NCI-H1694 treated with DMSO at 0.1 percent for 48 hours (cell line): ENCODE results near the gene ASCL3.
"Not testable (repeated sequence)": the region's sequence is repeated elsewhere in the genome, so short reads cannot be mapped to it uniquely, and the experiment has no call there.

ENCODE experiments used
- DNase-seq: peaks from one replicate; lab custom pipeline; 2025; lab: John Stamatoyannopoulos, UW

The ASCL3 gene, protein sequence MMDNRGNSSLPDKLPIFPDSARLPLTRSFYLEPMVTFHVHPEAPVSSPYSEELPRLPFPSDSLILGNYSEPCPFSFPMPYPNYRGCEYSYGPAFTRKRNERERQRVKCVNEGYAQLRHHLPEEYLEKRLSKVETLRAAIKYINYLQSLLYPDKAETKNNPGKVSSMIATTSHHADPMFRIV

DNA sequence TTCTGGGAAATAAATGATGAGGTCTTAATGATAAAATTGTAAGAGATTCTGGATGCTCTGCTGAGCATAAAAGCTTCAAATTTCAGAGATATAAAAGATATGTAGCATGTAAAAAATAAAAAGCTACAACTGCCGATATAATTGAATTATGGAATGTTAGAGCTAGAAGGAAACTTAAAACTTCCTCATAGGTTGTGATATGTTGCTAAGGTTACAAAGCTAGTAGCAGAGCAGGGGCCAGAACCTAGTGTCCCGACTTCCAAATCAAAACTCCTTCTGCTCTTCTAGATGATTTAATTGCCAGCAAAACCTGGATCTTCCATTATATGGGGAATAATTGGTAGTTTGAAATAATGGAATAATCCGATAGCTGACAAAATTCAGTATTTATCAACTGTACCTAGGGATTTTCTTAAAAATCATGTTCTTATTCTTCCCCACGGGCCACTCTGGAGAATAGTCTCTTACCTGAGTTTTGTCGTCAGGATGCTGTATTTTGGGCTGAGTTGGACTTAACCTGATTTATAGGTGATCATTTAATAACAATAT, at the start of gene ASCL3:
Gene ASCL3 (minus strand): TSS at position 499 of the 549 bp plus-strand sequence. CDS start 4,855 bp downstream, outside the sequence.
- DNase-seq = no peak

DNA sequence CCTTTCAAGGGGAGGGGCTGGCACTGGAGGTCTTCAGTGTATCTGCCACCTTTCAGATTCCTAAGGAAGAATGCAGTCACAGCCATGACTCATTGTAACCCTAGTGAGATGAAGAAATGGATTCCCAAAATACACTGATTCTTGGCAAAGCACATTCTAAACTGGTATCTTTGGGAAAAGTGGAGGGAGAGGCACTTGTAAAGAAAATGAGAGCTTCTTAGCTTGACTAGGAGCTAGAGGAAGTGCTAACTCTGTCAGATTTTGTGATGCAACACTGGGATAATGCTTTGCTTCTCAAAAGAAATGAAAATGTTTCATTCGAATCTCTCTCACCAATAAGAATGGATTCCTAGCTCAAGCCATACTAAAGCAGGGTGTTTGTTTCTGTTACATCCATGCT, 46.6 kb upstream of the ASCL3 start:
- no peak for DNase-seq

DNA sequence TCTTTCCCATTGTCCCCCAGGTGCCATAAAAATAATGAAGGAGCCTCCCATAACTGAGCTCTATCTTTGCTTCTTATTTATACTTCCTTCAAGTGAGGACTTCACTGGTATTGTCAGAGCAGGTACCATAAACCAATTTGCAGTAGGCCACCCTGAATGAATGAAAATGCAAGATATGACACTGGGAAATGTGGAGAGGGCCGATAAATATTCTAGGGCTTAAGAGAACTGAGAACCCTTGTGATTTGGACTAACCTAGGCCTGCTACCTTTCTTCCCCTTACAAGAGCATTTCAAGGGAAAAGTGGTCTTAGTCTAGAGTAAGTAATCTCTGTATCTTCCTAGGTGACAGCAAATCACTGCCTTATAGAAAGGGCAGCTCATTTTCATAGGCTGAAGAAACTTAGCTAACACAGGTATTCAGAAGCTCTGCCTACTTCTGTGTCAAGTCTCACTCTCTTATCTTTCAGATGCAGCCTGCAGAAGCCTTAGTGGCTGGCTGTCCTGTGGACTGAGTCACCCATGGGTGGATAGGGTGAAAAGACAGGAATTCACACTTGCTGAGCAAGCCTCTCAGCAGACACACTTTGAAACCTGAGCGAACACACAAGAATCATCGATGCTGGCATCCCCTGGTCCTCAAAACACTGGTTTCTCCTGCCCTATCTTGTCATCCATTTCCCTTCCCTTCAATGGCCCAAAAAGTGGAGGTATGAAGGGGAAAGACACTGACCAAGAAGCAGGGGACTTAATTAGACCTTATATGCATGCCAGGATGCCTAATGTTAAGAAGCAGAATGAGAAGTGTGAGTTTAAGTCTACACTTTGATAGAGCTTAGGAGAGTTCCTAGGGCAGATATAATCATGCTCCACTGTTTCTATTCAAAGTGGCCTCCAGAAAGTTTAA, 45.8 kb upstream of the ASCL3 start:
- no peak for DNase-seq

DNA sequence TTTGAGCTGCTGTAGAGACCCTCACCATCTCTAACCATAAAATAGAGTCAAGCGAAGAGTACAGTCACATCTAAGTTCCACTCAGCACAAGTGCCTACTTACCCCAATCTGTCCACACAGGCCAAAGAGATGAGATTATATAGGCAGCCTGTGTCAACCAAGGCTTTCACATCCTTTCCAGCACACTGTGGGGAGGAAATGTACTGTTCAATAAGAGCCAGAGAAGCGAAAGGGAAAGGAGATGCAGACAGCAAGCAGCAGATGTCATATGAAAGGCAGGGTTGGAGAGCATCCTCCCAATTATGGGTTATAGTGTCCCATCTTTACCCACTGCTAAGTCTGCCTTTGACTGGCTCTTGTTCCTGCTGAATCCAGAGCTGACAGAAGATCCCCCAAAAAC, 44.6 kb upstream of the ASCL3 start:
- no peak for DNase-seq

DNA sequence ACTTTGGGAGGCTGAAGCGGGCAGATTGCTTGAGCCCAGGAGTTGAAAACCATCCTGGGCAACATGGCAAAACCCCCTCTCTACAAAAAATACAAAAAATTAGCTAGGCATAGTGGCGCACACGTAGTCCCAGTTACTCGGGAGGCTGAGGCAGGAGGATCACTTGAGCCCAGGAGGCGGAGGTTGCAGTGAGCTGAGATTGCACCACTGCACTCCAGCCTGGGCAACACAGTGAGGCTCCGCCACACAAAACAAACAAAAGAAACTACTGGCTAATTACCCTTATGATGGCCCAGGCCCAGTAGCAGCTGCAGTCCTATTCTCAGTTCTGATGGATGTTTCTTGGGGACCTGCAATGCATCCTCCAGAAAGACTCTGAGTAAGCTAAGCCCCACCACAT, 44.0 kb upstream of the ASCL3 start:
- DNase-seq = not testable (repeated sequence)

- DNase-seq = no peak
Observed at GRCh38 chr11:8985462-8985861, 42.6 kb upstream of the ASCL3 start.

GRCh38 chr11:8983552-8983951, 40.7 kb upstream of the ASCL3 start:
- DNase-seq = no peak

GRCh38 chr11:8980485-8980884, 37.7 kb upstream of the ASCL3 start:
- DNase-seq = no peak

DNA sequence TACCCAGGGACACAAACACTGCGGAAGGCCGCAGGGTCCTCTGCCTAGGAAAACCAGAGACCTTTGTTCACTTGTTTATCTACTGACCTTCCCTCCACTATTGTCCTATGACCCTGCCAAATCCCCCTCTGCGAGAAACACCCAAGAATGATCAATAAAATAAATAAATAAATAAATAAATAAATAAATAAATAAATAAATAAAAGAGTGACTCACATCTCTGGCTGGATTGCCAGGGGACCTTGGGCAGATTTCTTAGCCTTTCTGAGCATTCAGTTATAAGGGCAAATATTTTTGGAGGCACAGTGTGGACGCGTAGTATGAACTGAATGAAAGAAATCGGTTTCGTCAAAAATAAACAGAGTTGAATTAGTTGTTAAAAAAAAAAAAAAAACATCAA, 36.5 kb upstream of the ASCL3 start:
- DNase-seq = not testable (repeated sequence)

GRCh38 chr11:8973121-8973520, 30.3 kb upstream of the ASCL3 start:
- no peak for DNase-seq

DNA sequence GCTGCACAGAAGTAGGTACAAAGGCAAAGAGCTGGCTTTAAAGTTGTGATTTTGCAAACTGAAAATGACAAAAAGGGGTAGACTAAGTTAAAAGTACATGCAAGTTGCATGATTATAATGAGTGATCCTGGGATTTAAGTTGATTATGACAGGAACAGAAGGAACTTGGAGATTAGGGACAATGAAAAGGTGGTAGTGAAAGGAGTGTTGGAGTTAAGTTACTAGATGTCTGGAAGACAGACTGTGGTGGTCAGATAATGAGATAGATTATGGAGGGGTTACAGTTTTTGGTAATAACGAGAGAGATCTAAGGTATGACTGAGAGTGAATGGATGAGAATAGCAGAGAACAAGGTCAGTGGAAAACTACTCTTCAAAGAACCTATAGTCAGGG, 29.1 kb upstream of the ASCL3 start:
- no peak for DNase-seq

GRCh38 chr11:8971196-8971923, 28.5 kb upstream of the ASCL3 start:
- no peak for DNase-seq

DNA sequence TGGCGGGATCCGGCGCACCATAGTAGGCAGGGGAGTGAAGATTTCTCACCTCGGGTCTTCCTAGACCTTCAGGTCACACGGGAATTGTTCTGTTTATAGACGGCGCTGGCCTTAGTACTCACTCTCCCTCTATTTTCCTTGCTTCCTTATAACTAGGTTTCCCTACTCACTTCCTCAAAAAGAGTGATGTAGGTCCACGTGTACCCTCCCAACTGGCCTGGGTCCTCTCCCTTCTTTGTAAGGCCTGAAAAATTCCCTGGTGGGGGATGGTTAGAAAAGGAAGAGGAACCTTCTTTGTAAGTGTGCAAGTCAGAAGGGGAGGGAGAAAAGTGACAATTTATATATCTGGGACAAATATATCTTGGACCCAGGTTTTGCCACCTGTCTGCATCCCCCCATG, 24.4 kb upstream of the ASCL3 start:
- DNase-seq = no peak

- peak; percentile 57 for DNase-seq
Observed at GRCh38 chr11:8964324-8965320, 21.8 kb upstream of the ASCL3 start, which contains the start of gene TMEM9B. TSS of gene TMEM9B (minus strand) at chr11:8964442. CDS start at chr11:8964313, 129 bp downstream.

GRCh38 chr11:8963569-8964323, 20.9 kb upstream of the ASCL3 start:
- DNase-seq = peak; percentile 49

GRCh38 chr11:8962841-8963240, 20.0 kb upstream of the ASCL3 start:
- no peak for DNase-seq

GRCh38 chr11:8961401-8961800, 18.6 kb upstream of the ASCL3 start:
- no peak for DNase-seq

DNA sequence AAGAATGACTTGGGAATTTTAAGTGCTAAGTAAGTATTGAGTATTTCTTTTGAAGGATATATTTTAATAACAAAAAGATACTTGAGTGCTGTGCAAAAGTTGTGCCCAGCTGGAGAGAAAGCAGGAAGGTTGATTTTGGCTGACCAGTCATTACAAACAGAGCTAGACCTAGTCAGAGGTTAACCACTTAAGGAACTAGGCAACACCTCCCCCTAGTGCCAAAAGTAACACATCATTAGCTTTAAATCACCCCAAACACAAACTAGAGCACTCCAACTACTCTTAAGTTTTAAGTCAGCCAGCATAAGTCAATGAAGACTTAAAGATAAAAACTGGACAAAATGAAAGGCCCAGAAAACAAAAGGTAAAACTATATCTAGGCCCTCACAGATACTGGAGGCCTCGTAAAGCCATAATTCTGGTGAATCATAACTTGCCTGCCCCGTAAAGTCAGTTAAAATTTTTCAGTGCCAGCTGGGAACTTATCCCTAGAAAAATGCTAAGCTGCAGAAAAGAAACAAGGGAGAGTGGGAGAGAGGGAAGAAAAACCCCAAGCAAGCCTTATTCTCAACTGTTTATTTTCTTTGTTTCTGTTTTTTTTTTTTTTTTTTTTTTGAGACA, 16.8 kb upstream of the ASCL3 start:
- peak; percentile 38 for DNase-seq

- no peak for DNase-seq
Observed at GRCh38 chr11:8956860-8957259, 14.0 kb upstream of the ASCL3 start.

DNA sequence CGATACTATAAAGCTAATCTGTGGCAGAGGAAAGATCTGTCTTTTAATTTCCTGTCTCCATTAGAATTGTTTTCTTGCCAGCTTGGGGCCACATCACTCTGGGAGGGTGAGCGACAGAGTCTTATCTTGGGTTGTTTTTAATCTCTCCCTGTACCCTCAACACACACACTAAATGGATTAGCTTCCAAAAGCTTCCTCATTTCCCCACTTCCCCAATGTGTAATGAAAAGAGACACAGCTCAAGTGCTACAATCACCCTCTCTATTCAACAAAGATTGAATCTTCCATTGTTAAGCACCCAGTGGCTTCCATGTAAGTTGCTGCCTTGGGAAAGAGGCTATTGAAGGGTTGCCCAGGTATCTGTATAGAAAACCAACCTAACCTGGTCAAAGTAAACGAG, 6.1 kb upstream of the ASCL3 start:
- no peak for DNase-seq
